HG03097 (cell line): ENCODE results near the gene LAX1.
"Not testable (repeated sequence)": the region's sequence is repeated elsewhere in the genome, so short reads cannot be mapped to it uniquely, and the experiment has no call there.

Experiments used
- ATAC-seq: cut with Tn5 transposase; IDR thresholded peaks from one replicate; pipeline ENCODE4 v1.9.1; 2021; ENCODE audit not compliant: unreplicated experiment, low FRiP score

LAX1 gene

DNA sequence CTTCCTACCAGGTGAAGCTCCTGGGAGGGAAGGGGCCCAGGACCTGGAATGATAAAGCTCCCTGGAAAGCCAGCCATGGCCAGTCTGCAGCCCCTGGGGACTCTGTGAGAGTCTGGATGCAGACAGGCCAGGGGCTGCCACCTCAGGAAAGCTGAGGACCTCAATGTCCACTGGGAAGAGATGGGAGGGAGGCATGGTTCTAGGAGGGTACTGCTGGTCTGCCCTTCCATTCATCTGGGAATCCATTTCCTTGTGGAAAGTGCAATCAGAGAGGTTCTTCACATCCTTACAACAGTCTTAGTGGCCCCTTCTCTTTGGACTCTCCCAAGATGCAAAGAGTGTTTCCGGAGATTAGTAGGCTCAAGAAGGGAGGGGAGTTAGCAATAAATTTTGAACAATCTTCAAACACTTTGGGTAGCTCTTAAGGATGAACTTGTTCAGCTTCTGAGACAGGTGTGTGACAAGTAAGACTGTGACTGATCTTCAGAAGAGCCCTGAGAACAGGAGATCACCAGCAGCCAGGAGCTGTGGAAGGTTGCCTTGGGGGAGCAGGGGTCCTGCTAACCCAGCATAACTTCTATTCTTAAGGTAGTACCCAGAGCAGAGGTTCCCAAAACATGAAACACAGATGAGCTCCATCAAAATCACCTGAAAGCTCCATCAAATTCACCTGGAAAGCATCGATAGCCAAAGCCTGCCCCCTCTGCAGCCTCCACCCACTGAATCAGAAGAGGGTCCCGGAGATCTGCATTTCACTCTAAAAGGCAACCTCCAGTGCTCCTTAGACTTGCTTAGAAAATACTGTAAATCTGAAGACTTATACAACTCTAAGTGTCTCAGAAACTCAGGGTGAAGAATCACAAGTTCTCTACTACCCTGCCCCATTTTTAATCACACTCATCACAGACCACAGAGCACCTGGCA, 616 bp upstream of the LAX1 start:
- ATAC-seq = no peak

DNA sequence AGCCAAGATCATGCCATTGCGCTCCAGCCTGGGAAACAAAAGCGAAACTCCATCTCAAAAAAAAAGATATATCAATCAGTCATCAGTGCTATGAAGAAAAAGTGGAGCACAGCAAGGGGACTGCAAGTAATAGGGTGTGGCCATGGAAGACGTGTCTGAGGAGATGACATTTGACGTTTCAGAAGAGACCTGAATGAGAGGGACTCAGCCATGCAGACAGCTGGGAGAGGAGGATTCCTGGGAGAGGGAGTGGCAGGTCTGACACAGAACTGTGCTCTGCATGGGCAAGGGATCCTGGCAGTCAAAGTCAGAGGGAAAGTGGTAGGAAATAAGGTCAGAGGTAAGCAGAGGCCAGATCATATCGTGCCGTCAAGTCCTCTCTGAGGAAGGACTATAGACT, 3.3 kb downstream of the LAX1 start:
- ATAC-seq = no peak

DNA sequence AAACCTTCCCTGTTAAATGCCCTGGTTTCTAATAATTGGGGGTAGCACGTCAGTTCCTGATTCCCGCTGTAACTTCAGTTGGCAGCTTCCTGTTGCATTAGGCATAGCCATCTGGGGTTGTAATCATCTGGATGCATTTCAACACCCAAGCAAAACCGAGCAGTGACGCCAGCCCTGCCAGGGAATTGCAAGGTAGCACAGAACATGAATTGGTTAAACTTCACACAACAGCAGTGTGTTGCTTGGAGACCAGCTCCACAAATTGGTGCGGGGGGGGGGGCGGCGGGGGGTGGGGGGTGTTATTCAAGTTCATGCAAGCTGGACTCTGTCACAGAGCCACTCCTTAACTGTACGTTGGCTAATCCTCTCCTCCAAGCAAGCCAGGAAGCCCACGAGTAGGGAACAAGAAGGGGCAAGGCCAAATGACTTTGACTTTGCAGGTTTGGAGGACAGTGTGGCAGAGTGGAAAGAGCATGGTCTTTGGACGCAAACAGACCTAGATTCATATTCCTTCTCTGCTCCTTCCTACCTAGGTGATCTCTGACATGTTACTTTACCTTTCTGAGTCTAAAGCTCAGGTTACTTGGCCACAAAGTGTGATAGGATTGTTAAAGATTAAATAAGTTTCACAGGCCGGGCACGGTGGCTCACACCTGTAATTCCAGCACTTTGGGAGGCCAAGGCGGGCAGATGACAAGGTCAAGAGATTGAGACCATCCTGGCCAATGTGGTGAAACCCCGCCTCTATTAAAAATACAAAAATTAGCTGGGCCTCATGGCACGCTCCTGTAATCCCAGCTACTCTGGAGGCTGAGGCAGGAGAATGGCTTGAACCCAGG, 4.7 kb downstream of the LAX1 start:
- no peak for ATAC-seq

DNA sequence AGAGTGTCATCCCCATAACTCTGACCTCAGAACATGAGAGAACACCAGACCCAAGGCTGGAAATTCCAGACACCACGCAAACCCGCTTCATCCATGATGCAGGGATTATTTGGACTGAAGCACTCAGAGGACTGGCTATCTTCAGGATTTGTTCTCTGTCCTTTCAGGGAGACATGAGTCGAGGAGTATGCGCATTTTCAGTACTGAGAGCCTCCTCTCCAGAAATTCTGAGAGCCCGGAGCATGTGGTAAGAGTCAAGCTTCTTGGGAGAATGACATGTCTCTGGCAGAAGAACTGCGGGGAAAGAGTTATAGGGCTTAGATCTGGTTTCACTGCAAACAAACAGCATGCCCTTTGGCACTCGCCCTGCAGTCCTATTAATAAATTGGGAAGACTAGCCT, 6.9 kb downstream of the LAX1 start:
- no peak for ATAC-seq

DNA sequence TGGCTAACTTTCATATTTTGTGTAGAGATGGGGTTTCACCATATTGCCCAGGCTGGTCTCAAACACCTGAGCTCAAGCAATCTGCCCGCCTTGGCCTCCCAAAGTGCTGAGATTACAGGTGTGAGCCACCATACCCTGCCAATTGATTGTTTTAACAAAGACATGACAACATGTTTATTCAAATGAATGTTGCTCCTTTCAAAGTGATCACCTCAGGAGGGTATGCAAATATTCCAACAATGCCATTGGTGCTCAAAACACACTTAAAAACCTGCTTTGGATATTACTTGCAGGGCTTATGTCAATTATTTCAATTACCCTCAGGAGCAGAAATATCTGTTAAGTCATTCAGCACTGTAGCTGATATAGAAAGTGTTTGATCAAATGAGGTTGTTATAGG, 7.9 kb downstream of the LAX1 start:
- no peak for ATAC-seq

DNA sequence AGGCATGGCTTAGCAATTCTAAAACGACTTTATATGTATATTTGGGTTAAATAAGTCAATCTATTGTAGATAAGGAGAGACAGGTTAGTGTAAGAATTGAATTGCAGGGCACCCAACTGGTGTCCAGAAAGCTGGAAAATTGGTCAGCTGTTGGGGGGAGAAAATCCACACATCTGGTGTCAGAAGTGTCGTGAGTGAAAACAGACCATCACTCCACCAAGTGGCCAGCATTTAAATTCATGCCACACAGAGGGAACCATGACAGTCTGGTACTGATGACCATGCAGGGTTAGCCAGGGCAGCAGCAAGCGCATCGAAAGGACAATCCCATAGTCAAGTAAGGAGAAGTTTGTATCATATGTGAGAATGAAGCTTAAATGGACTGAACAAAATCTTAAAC, 11.7 kb downstream of the LAX1 start:
- no peak for ATAC-seq

DNA sequence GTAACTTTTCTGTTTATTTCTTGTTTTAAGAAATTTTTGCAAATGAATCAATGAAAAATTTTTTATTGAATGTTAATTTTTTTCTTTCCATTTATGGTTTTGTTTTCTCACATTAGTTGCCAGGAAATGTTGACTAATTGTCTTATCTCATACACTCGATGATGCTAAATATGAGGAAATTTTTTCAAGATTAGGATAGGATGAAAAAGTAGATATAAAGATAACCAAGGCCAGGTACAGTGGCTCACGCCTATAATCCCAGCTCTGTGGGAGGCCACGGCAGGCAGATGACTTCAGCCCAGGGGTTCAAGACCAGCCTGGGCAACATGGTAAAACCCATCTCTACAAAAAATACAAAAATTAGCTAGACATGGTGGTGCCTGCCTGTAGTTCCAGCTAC, 12.6 kb downstream of the LAX1 start:
- ATAC-seq = no peak

DNA sequence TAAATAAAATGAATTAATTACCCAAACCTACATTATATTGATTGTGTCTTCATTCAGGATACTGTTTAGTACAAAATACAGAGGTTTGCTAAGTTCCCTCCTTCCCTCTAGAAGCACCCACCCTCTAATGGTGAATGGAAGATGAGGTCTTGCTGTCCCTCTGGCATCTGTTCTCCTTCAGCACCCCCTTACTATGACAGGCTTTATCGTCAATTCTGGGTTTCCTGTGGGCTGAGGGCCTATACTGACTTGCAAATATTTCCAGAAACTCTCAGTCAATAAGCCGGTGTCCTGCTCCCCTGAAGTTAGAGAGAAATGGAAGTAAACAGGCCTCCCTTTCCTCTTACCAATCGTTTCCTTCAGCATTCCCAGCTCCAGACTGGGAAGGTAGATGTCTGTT, 13.2 kb downstream of the LAX1 start:
- ATAC-seq = no peak

DNA sequence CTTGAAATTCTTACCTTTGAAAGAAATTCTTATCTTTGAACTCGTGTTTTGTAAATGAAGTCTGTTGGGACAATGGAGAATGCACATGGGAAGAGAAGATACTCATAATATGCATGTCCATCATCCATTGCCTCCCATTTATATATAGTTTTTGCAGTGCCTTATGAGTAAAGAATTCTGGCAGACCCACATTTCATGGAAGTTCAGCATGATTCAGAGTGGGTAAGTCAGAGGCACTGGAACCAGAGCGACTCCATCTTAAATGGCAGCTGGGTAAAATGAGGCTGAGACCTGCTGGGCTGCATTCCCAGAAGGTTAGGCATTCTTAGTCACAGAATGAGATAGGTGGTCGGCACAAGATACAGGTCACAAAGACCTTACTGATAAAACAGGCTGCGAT, 13.8 kb downstream of the LAX1 start:
- no peak for ATAC-seq

DNA sequence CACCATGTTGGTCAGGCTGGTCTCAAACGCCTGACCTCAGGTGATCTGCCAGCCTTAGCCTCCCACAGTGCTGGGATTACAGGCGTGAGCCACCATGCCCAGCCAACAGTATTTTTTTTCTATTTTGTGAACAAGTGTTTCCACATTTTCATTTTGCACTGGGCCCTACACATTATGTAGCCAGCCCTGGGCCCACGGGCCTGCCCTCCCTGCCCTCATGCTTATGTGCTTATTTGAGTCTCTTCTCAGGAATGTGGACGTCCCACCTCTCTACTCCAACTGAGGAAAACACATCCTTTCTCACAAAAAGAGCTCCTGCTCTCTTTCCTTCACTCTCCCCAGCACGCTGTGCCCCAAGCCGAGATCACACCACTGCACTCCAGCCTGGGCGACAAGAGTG, 17.0 kb downstream of the LAX1 start:
- no peak for ATAC-seq

DNA sequence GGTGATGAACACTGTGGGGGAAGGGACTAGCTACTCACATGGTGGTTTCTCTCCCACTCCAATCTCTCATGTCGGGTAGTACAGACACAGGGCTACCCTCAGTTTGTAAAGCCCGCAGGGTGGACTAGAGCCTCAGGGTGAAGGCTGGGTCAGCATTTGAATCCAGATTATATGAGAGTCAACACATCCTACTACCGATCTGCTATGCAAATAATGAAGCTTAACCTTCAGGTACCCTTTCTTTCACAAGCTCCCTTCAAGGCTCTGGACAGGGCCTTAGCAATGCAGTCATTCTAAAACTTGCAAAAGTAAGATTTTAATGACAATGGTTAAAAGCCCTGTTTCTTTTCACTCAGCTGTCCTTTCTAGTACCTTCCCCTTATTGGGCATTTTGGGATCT, 25.0 kb downstream of the LAX1 start:
- no peak for ATAC-seq

DNA sequence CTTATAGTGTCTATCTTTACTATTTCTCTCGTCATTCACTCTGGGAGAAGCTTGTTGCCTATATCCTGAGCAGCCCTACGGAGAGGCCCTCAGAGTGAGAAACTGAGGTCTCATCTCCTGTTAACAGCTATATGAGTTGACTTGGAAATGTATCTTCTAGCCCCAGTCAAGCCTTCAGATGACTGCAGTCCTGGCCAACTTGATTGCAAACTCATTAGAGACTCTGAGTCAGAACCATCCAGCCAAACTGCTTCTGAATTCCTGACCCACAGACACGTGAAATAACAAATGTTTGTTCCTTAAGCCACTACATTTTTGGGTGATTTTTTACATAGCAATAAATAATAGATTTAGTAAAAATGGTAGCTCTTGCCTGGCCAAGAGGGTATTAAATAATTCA, 26.5 kb downstream of the LAX1 start:
- ATAC-seq = no peak

DNA sequence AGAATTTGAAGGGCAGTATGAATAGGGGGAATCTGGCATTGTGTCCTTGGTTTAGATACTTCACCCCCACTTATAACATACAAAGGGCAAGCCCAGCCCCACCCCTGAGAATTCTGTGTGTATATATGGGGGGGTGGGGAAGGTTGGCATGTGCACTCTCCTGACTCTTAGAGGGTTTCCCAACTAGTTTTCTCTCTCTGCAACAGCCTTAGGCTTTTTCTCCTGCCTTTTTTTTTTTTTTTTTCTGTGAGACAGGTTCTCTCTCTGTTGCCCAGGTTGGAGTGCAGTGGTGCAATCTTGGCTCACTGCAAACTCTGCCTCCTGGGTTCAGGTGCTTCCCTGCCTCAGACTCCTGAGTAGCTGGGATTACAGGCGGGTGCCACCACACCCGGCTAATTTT, 27.5 kb downstream of the LAX1 start:
- ATAC-seq = no peak

DNA sequence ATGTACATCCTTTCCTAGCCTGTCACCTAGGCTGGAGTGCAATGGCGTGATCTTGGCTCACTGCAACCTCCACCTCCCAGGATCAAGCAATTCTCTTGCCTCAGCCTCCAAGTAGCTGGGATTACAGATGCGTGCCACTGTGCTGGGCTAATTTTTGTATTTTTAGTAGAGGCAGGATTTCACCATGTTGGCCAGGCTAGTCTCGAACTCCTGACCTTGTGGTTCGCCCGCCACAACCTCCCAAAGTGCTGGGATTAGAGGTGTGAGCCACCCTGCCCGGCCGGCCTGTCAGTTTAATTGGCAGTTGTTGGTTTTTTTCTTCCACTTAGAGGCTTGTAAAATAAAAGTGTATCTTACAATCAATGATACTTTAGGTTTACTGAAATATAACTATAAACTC, 28.6 kb downstream of the LAX1 start:
- not testable (repeated sequence) for ATAC-seq

DNA sequence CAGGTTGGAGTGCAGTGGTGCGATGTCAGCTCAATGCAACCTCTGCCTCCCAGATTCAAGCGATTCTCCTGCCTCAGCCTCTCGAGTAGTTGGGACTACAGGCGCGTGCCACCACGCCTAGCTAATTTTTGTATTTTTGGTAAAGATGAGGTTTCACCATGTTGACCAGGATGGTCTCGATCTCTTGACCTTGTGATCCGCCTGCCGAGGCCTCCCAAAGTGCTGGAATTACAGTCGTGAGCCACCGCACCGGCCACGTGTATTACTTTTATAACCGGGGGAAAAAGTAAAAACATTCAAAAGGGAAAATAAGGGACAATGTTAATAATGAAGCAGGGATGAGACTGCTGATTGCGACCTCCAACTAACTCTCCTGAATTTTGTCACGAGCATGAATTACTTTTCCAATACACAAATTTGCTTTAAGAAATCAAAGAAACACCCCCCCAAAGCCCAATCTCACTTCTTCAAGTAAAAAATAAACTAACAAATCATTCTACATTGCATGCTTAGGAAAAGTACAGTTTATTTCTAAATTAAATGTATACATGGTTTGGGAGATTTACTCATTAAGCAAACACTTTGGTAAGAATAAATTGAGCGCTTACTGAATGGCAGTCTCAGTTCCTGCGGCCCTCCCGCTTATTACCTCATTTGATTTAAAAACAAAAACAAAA, 29.9 kb downstream of the LAX1 start:
- no peak for ATAC-seq

DNA sequence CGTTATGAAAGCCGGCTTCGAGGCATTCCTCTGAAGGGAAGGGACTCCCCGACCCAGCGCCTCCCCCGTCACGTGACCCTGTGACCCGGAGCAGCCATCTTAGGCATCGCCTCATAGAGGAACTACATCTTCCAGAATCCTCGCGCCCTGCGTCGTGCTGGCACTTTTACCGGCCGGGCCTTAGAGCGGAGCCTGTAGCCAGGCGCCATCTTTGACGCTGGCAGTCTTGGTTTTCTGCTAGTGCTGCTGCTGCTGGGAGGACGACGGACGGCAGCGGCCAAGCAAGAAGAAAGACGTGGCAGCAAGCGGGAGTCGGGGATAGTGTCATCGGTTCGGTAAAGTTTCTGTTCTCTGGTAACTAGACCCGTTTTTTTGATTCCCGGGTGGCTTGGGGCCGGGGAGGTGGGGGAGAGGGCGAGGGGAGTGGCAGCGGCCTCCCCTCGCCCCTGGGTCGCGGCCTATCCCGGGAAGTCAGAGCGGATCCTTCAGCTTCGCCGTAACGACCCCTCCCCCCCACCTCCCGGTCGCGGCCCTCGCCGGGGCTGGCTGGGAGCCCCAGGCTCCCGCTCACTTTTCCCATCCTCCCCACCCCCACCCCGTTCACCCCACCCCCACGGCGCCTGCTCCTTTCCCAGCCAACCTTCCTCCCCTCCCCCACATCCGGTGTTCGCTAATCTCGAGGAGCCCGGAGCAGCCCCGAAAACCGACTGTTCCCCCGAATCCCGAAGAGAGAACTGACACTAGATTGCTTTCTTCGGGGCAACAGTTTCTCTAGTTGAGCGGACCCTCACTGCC, 30.7 kb downstream of the LAX1 start, which contains the start of the genes ZBED6 and ZC3H11A:
ZBED6 (plus strand) TSS at position 183 of the 795 bp plus-strand sequence. CDS start 1,900 bp downstream, outside the sequence.
ZC3H11A (plus strand) TSS at position 183 of the 795 bp plus-strand sequence. CDS start 21,448 bp downstream, outside the sequence.
- ATAC-seq = peak; percentile 96

DNA sequence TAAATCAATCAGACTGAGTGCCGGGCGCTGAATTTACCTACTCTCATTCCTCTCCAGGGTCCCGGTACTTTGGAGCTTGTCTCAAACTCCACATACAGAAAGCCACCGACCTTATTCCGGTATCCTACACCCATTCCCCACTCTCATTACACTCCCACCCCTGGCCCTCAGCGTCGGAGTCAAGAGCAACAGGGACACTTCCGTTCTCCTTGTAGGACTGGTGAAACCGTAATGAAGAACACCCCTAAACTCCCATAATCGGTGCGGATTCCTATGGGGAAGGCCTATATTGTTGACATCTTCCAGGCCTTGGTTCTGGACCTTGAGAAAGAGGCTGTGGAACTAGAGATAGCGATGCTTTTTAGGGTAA, 31.2 kb downstream of the LAX1 start:
- ATAC-seq = peak; percentile 20

DNA sequence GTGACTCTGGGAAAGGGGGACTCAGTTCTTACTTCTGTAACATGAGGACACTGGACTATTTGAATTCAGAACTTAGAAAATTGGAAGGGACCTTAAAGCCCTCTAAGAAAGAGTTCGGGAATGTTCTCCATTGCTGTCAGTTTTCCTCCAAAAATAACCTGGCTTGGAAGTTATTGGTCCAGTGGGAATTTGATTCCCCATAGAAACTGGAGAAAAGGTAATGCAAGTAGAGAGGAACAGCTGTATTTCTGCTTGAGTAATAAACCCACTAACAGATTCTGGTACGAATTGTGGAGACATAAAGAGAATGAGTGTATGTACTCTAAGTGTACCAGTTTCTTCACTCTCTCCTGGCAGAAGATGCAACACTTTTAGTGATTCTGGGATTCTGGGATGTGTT, 32.2 kb downstream of the LAX1 start:
- no peak for ATAC-seq

DNA sequence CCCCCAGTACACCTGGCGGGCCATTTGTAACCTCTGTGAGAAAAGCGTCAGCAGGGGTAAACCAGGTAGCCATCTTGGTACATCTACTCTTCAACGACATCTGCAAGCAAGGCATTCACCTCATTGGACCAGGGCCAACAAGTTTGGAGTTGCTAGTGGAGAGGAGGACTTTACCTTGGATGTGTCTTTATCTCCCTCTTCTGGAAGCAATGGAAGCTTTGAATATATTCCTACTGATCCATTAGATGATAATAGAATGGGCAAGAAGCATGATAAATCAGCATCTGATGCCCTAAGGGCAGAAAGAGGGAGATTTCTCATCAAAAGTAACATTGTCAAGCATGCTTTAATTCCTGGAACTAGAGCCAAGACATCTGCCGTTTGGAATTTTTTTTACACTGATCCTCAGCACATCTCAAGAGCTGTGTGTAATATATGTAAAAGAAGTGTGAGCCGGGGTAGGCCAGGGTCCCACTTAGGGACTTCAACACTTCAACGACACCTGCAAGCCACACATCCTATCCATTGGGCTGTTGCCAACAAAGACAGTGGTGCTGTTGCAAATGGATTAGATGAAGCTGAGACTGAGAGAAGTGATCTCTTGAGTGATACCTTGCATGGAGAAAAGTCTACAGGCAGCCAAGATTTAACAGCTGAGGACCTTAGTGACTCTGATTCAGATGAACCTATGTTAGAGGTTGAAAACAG, 33.1 kb downstream of the LAX1 start:
- no peak for ATAC-seq

DNA sequence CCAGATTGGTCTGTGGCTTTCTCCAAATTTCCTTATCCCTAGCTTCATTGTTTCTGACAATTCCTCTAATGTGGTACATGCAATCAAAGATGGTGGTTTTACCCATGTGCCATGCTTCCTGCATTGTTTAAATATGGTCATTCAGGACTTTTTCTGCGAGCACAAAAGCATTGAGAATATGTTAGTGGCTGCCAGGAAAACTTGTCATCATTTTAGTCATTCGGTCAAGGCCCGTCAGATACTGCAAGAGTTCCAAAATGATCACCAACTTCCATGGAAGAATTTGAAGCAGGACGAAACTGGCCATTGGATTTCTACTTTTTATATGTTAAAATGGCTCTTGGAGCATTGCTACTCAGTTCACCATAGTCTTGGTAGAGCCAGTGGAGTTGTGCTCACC, 34.2 kb downstream of the LAX1 start:
- ATAC-seq = no peak
